HEK293T (cell line): ENCODE results near the gene UNC5B.
A peak's percentile ranks its signal among the peaks of the same experiment; 100 is the strongest.

Source experiments
- ARNT ChIP-seq: fragments of 450-650 bp; IDR thresholded peaks from 2 replicates; pipeline ENCODE4 v1.6.1; 2017; ENCODE audit warnings: mild to moderate bottlenecking
- BHLHE40 ChIP-seq: fragments of 450-650 bp; IDR thresholded peaks from 2 replicates; pipeline ENCODE4 v1.6.1; 2016; ENCODE audit warnings: mild to moderate bottlenecking, moderate library complexity, borderline replicate concordance
- FOXA1 ChIP-seq: fragments of 450-650 bp; IDR thresholded peaks from 2 replicates; pipeline ENCODE4 v1.6.1; 2016; ENCODE audit warnings: mild to moderate bottlenecking
- FOXK2 ChIP-seq: fragments of 450-650 bp; IDR thresholded peaks from 2 replicates; pipeline ENCODE4 v1.6.1; 2016; ENCODE audit warnings: mild to moderate bottlenecking
- FOXM1 ChIP-seq: fragments of 450-650 bp; IDR thresholded peaks from 2 replicates; pipeline ENCODE4 v1.6.1; 2017; ENCODE audit warnings: mild to moderate bottlenecking, borderline replicate concordance
- HDGF ChIP-seq: fragments of 450-650 bp; IDR thresholded peaks from 2 replicates; pipeline ENCODE4 v1.6.1; 2017; ENCODE audit warnings: antibody characterized with exemption, borderline replicate concordance
- NFRKB ChIP-seq: fragments of 450-650 bp; IDR thresholded peaks from 2 replicates; pipeline ENCODE4 v1.6.1; 2016; ENCODE audit warnings: mild to moderate bottlenecking, moderate library complexity
- SP1 ChIP-seq: fragments of 450-650 bp; IDR thresholded peaks from 2 replicates; pipeline ENCODE4 v1.6.1; 2017
- TARDBP ChIP-seq: fragments of 450-650 bp; IDR thresholded peaks from 2 replicates; pipeline ENCODE4 v1.6.1; 2016

- TF ChIP-seq FOXM1: no peak
- no peak for TF ChIP-seq ARNT
- no peak for TF ChIP-seq FOXA1
- TF ChIP-seq HDGF: no peak
- TF ChIP-seq SP1: no peak
- TF ChIP-seq BHLHE40: no peak
- TF ChIP-seq FOXK2: peak; percentile 86
- TF ChIP-seq NFRKB: no peak
- no peak for TF ChIP-seq TARDBP
Observed at GRCh38 chr10:71319042-71319799, 106.9 kb downstream of the UNC5B start, which contains the start of gene SLC29A3.
